A673 (cell line): ENCODE data around the gene CACNA2D2. TPM values are rescaled to one million over a fixed set of nuclear protein-coding genes. Genes with fewer than 3 reads are reported as not detected.

Source experiments
- BruUV-seq: library from RNA; stranded (reverse); fragments of 400-500 nt; replicated peaks from 2 replicates; lab custom pipeline; 2021; lab: Mats Ljungman, UMichigan
- CTCF ChIA-PET: fragments of 300-600 bp; sonication (Branson Sonifier 250); formaldehyde crosslinking; loops from one replicate; lab custom pipeline; 2022; ENCODE audit warnings: antibody characterized with exemption; lab: Charles Lee
- POLR2A ChIA-PET: fragments of 300-600 bp; sonication (Branson Sonifier 250); formaldehyde crosslinking; loops from one replicate; lab custom pipeline; 2022; ENCODE audit warnings: antibody characterized with exemption; ENCODE audit not compliant: low non-redundant PET; lab: Charles Lee
- DNase-seq: peaks from one replicate; pipeline ENCODE4 v3.0.0-alpha.2; 2015; ENCODE audit warnings: low spot score
- H3K27ac ChIP-seq: fragments of 200-600 bp; sonication (generic); 2 replicates; pipeline ENCODE4 v1.5.1; 2016; ENCODE audit warnings: mixed run types, low read depth, mild to moderate bottlenecking, mixed read lengths, antibody characterized with exemption, low read length; ENCODE audit not compliant: poor library complexity, severe bottlenecking
- H3K27me3 ChIP-seq: fragments of 200-600 bp; sonication (generic); replicated peaks from 2 replicates; pipeline ENCODE4 v1.6.1; 2017; ENCODE audit warnings: mixed run types, low read depth, mild to moderate bottlenecking, mixed read lengths, antibody characterized with exemption, low read length; ENCODE audit not compliant: insufficient read depth, poor library complexity
- H3K36me3 ChIP-seq: fragments of 200-600 bp; sonication (generic); 2 replicates; pipeline ENCODE4 v1.6.1; 2016; ENCODE audit warnings: mixed run types, mild to moderate bottlenecking, mixed read lengths, antibody characterized with exemption, low read length; ENCODE audit not compliant: insufficient read depth, poor library complexity, severe bottlenecking
- H3K4me1 ChIP-seq: fragments of 200-600 bp; sonication (generic); 2 replicates; pipeline ENCODE4 v1.6.1; 2017; ENCODE audit warnings: mixed run types, mild to moderate bottlenecking, mixed read lengths, antibody characterized with exemption, low read length; ENCODE audit not compliant: insufficient read depth, poor library complexity, severe bottlenecking
- H3K4me3 ChIP-seq: fragments of 200-600 bp; sonication (generic); 2 replicates; pipeline ENCODE4 v1.5.1; 2016; ENCODE audit warnings: low read depth, mixed run types, mild to moderate bottlenecking, mixed read lengths, low read length; ENCODE audit not compliant: poor library complexity, severe bottlenecking
- H3K9me3 ChIP-seq: fragments of 200-600 bp; sonication (generic); 2 replicates; pipeline ENCODE4 v1.6.1; 2016; ENCODE audit warnings: mixed run types, low read depth, mild to moderate bottlenecking, mixed read lengths, antibody characterized with exemption, low read length; ENCODE audit not compliant: poor library complexity, severe bottlenecking
- EZH2 ChIP-seq: fragments of 200-600 bp; sonication (generic); IDR thresholded peaks from 2 replicates; pipeline ENCODE4 v1.6.1; 2017; ENCODE audit warnings: borderline replicate concordance, low read depth, mild to moderate bottlenecking, mixed read lengths, antibody characterized with exemption, low read length; ENCODE audit not compliant: poor library complexity, severe bottlenecking
- intact Hi-C: fragments of 100-400 bp; cut with micrococcal nuclease; formaldehyde crosslinking; loops from one replicate; pipeline ENCODE4 v1.10.0; 2022; ENCODE audit not compliant: unreplicated experiment
- total RNA-seq: library from RNA; stranded (reverse); gene quantifications from 2 replicates; pipeline ENCODE4 v1.2.3, GENCODE V29; 2021
- TF ChIP-seq, protein P1 (sequence below): fragments of 300-800, 200-600 bp; sonication (generic); conservative IDR thresholded peaks from 2 replicates; pipeline ENCODE4 v1.5.1; 2017; ENCODE audit warnings: low read depth, mild to moderate bottlenecking, antibody characterized with exemption, low read length, moderate library complexity, mixed read lengths

Gene CACNA2D2
- total RNA-seq, 1 experiment from 2014 or later = 0.17 TPM

- no peaks in the 10 kb centered on the region for H3K4me1 ChIP-seq
- BruUV-seq = no TSS peak
- H3K27ac ChIP-seq = no peak overlapping the region
- intact Hi-C loops = no loop called here
- H3K4me3 ChIP-seq = peak overlapping the region; percentile 72
- no peaks in the 10 kb centered on the region for H3K36me3 ChIP-seq
- DNase-seq = no peak
- H3K27me3 ChIP-seq = no peaks in the 10 kb centered on the region
- no peaks in the 10 kb centered on the region for H3K9me3 ChIP-seq
- CTCF ChIA-PET = no interaction called here
- no peak for TF ChIP-seq EZH2
- TF ChIP-seq, protein P1, sequence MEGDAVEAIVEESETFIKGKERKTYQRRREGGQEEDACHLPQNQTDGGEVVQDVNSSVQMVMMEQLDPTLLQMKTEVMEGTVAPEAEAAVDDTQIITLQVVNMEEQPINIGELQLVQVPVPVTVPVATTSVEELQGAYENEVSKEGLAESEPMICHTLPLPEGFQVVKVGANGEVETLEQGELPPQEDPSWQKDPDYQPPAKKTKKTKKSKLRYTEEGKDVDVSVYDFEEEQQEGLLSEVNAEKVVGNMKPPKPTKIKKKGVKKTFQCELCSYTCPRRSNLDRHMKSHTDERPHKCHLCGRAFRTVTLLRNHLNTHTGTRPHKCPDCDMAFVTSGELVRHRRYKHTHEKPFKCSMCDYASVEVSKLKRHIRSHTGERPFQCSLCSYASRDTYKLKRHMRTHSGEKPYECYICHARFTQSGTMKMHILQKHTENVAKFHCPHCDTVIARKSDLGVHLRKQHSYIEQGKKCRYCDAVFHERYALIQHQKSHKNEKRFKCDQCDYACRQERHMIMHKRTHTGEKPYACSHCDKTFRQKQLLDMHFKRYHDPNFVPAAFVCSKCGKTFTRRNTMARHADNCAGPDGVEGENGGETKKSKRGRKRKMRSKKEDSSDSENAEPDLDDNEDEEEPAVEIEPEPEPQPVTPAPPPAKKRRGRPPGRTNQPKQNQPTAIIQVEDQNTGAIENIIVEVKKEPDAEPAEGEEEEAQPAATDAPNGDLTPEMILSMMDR = no peak
- POLR2A ChIA-PET = no interaction called here
These were observed 143.7 kb downstream of the CACNA2D2 start for GRCh38 chr3:50359760-50360110.

- TSS peak; percentile 60 for BruUV-seq
- H3K27ac ChIP-seq = peak within 1 kb of the TSS; percentile 76
- peak within 1 kb of the TSS; percentile 72 for H3K4me3 ChIP-seq
- no peaks in the 10 kb centered on the region for H3K27me3 ChIP-seq
- DNase-seq = peak; percentile 96
- peaks cover 2% of the 10 kb centered on the region for H3K36me3 ChIP-seq
- CTCF ChIA-PET = interaction anchor here (0.5 kb wide), 1 partner anchor 101 kb away, joined by 3 read pairs; no protein-coding TSS in a partner anchor
- no peaks in the 10 kb centered on the region for H3K4me1 ChIP-seq
- intact Hi-C loops = no loop called here
- no peak for TF ChIP-seq EZH2
- TF ChIP-seq, protein P1 = no peak
- POLR2A ChIA-PET = no interaction called here
- no peaks in the 10 kb centered on the region for H3K9me3 ChIP-seq
These were observed 144.3 kb downstream of the CACNA2D2 start, which contains the start of gene TMEM115 for GRCh38 chr3:50358911-50359759. Gene TMEM115 (minus strand): TSS chr3:50359521. CDS start chr3:50359063, 458 bp downstream.

DNA sequence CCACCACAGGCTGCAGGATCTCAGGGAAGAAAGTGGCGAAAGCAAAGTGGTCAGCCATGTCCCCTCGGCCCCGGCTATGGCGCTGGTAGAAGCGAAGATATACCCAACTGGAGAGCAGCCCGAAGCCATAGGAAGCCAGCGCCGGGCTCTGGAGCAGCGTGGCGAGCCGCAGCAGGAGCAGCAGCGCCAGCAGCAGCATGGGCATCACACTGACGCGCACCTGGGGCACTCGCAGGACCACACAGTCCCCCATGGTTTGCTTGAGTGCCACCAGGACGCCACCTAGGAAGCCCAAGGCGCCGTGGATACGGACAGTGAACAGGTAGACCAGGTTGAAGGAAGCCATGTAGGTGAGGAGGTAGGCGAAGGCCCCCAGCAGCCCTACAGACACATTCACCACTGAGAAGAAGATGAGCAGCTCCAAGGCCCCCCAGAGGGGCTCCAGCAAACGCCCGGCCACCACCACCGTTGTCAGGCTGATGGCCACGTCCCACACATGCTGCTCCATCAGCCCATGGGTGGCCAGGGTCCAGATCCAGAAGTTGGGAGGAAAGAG is 145.0 kb downstream of the CACNA2D2 start:
- peak overlapping the region; percentile 76 for H3K27ac ChIP-seq
- TF ChIP-seq EZH2 = no peak
- TF ChIP-seq, protein P1 = no peak
- H3K27me3 ChIP-seq = no peaks in the 10 kb centered on the region
- ChIA-PET CTCF (no interaction called here), POLR2A (no interaction called here)
- no TSS peak for BruUV-seq
- H3K4me1 ChIP-seq = no peaks in the 10 kb centered on the region
- DNase-seq = no peak
- no peaks in the 10 kb centered on the region for H3K9me3 ChIP-seq
- H3K4me3 ChIP-seq = peak overlapping the region; percentile 72
- peaks cover 3% of the 10 kb centered on the region for H3K36me3 ChIP-seq
- intact Hi-C loops = no loop called here
